Measurements from ENCODE around the gene SHE. TPM values are rescaled to one million over a fixed set of nuclear protein-coding genes. Genes with fewer than 3 reads are reported as not detected.

Gene SHE
- total RNA-seq, 2 donors from 2014 or later, result 17.9 to 22.9 TPM

- DNase-seq (ENCODE audit: low spot score), result no peak
- intact Hi-C loops (cut with DNase I), result loop anchor here in 1 of 2 donors (10.0 kb wide), 1 partner anchor 109 kb away; no protein-coding TSS in a partner anchor
These were observed 38.7 kb downstream of the SHE start for GRCh38 chr1:154463512-154463990.

- intact Hi-C loops (cut with DNase I), result loop anchor here in 1 of 2 donors (10.0 kb wide), 1 partner anchor 106 kb away; no protein-coding TSS in a partner anchor
- DNase-seq (ENCODE audit: low spot score), result no peak
These were observed 41.4 kb downstream of the SHE start for GRCh38 chr1:154460695-154461260.

GRCh38 chr1:154459080-154459479 lies 43.1 kb downstream of the SHE start:
- intact Hi-C loops (cut with DNase I), result no loop called here
- DNase-seq (ENCODE audit: low spot score), result no peak

GRCh38 chr1:154456631-154457030 lies 45.6 kb downstream of the SHE start:
- intact Hi-C loops (cut with DNase I), result no loop called here
- no peak for DNase-seq (ENCODE audit: low spot score)

GRCh38 chr1:154454386-154455120 lies 47.7 kb downstream of the SHE start:
- DNase-seq (ENCODE audit: low spot score), result no peak

GRCh38 chr1:154453574-154454352 lies 48.4 kb downstream of the SHE start:
- DNase-seq (ENCODE audit: low spot score), result no peak
- intact Hi-C loops (cut with DNase I), result no loop called here

More at GRCh38 chr1:154454386-154455120, 47.7 kb downstream of the SHE start:
- intact Hi-C loops (cut with DNase I), result no loop called here

- intact Hi-C loops (cut with DNase I), result no loop called here
- DNase-seq (ENCODE audit: low spot score), result no peak
These were observed 49.1 kb downstream of the SHE start for GRCh38 chr1:154453161-154453560.

- intact Hi-C loops (cut with DNase I), result loop anchor here in 1 of 2 donors (10.0 kb wide), 1 partner anchor 94 kb away; no protein-coding TSS in a partner anchor
- no peak for DNase-seq (ENCODE audit: low spot score)
These were observed 53.8 kb downstream of the SHE start for GRCh38 chr1:154448331-154448811.

GRCh38 chr1:154446789-154447188 lies 55.4 kb downstream of the SHE start:
- no peak for DNase-seq (ENCODE audit: low spot score)
- intact Hi-C loops (cut with DNase I), result loop anchor here in 1 of 2 donors (10.0 kb wide), 1 partner anchor 92 kb away; no protein-coding TSS in a partner anchor

- intact Hi-C loops (cut with DNase I), result loop anchor here in 1 of 2 donors (10.0 kb wide), 1 partner anchor 91 kb away; no protein-coding TSS in a partner anchor
- no peak for DNase-seq (ENCODE audit: low spot score)
These were observed 55.9 kb downstream of the SHE start for GRCh38 chr1:154446292-154446691.

- intact Hi-C loops (cut with DNase I), result loop anchor here in 1 of 2 donors (10.0 kb wide), 1 partner anchor 90 kb away; no protein-coding TSS in a partner anchor
- DNase-seq (ENCODE audit: low spot score), result no peak
These were observed 57.2 kb downstream of the SHE start for GRCh38 chr1:154445040-154445472.

- DNase-seq (ENCODE audit: low spot score), result no peak
- intact Hi-C loops (cut with DNase I), result loop anchor here in 1 of 2 donors (10.0 kb wide), 1 partner anchor 89 kb away; no protein-coding TSS in a partner anchor
These were observed 58.8 kb downstream of the SHE start for GRCh38 chr1:154443274-154444013.

GRCh38 chr1:154442006-154442740 lies 60.0 kb downstream of the SHE start:
- intact Hi-C loops (cut with DNase I), result loop anchor here in 1 of 2 donors (10.0 kb wide), 1 partner anchor 87 kb away; no protein-coding TSS in a partner anchor

GRCh38 chr1:154441241-154441888 lies 60.8 kb downstream of the SHE start:
- intact Hi-C loops (cut with DNase I), result loop anchor here in 1 of 2 donors (10.0 kb wide), 1 partner anchor 87 kb away; no protein-coding TSS in a partner anchor
- DNase-seq (ENCODE audit: low spot score), result no peak

More at GRCh38 chr1:154442006-154442740, 60.0 kb downstream of the SHE start:
- DNase-seq (ENCODE audit: low spot score), result no peak

- DNase-seq (ENCODE audit: low spot score), result no peak
These were observed 62.0 kb downstream of the SHE start for GRCh38 chr1:154440036-154440804.

GRCh38 chr1:154436433-154436832 lies 65.8 kb downstream of the SHE start:
- intact Hi-C loops (cut with DNase I), result no loop called here
- DNase-seq (ENCODE audit: low spot score), result no peak

More at GRCh38 chr1:154440036-154440804, 62.0 kb downstream of the SHE start:
- intact Hi-C loops (cut with DNase I), result loop anchor here in 1 of 2 donors (10.0 kb wide), 1 partner anchor 85 kb away; no protein-coding TSS in a partner anchor
